Fibroblast of mammary gland (primary cell): ENCODE measurements around the gene CORO2A.

ENCODE experiments used
- DNase-seq: peaks from one replicate; pipeline ENCODE4 v3.0.0-alpha.2; 2010; ENCODE audit warnings: low read depth
- H3K4me3 ChIP-seq: 2 replicates; pipeline ENCODE4 v1.5.1; 2011; ENCODE audit warnings: low read depth, mild to moderate bottlenecking, low read length, moderate library complexity; ENCODE audit not compliant: control insufficient read depth
- TF ChIP-seq, protein P1 (sequence below): conservative IDR thresholded peaks from 2 replicates; pipeline ENCODE4 v1.5.1; 2011; ENCODE audit warnings: low read depth, low read length, inconsistent platforms; ENCODE audit not compliant: control insufficient read depth, insufficient read depth

The CORO2A gene

DNA sequence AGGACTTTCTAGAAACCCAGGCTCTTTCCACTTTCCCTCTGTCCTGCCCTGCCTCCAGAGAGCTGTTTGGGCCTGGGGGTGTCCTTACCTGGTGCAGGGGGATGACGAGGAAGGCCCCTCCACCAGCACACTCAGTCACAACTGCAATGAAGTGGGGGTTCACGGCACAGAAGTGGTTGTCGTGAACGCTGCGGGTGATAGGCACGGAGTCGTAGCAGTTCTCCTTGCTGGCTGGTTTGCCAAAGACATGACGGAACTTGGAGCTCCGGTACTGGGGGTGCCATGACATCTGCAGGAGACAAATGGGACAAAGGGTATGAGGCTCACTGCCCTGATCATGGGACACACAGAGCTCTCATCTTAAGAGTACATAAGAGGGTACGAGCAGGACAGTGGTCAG, 35.1 kb downstream of the CORO2A start:
- H3K4me3 ChIP-seq = no peak overlapping the region
- TF ChIP-seq, protein P1, sequence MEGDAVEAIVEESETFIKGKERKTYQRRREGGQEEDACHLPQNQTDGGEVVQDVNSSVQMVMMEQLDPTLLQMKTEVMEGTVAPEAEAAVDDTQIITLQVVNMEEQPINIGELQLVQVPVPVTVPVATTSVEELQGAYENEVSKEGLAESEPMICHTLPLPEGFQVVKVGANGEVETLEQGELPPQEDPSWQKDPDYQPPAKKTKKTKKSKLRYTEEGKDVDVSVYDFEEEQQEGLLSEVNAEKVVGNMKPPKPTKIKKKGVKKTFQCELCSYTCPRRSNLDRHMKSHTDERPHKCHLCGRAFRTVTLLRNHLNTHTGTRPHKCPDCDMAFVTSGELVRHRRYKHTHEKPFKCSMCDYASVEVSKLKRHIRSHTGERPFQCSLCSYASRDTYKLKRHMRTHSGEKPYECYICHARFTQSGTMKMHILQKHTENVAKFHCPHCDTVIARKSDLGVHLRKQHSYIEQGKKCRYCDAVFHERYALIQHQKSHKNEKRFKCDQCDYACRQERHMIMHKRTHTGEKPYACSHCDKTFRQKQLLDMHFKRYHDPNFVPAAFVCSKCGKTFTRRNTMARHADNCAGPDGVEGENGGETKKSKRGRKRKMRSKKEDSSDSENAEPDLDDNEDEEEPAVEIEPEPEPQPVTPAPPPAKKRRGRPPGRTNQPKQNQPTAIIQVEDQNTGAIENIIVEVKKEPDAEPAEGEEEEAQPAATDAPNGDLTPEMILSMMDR = no peak
- DNase-seq = no peak

DNA sequence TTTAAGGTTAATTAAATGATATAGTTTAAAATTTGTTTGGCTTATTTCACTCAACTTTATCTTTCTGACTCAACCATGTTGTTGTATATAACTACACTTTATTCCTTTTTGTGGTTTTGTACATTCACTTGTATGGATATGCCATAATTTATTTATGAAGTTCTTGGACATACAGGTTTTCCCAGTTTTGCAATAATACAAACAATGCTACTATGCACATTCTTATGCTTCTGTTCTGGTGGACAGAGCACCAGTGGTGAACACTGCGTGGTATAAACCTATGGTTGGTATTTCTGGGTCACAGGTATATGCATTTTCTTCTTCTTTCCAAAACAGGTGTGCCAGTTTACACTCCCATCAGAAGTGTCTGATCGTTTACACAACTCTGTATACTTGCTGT, 37.8 kb downstream of the CORO2A start:
- TF ChIP-seq, protein P1 = no peak
- H3K4me3 ChIP-seq = no peak overlapping the region
- no peak for DNase-seq

DNA sequence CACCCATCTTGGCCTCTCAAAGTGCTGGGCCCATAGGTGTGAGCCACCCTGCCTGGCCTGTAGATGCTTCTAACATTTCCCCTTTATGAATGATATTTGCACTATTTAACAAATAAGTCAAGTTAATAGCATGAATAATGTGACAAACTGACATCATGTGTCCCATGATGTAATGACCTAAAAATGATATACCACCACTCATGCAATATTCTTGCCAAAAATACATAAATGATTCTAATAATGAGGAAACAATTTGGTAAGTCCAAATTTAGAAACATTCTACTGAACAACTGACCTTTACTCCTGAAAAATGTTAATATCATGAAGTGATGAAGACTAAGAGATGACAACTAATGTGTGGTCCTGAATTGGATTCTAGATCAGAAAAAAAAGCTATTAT, 39.9 kb downstream of the CORO2A start:
- H3K4me3 ChIP-seq = no peak overlapping the region
- TF ChIP-seq, protein P1 = no peak
- no peak for DNase-seq

DNA sequence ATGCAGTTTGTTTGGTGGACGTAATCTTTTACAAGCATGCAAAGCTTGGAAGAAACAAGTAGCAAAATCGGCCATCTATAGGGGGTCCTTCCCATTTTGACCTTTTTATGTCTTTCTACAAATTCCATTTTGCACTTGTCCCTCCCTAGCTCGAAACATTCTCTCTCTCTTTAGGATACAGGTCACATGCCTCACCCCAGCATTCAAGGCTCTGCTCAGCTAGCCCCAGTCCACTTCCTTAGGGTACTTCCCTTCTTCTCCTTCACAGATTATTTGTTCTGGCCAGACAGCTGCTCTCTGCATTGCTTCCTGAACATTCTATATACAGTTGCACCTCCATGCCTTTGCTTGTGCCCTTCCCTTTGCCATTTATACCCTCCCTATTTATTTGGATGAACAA, 41.7 kb downstream of the CORO2A start:
- DNase-seq = no peak
- no peak overlapping the region for H3K4me3 ChIP-seq
- TF ChIP-seq, protein P1 = no peak

DNA sequence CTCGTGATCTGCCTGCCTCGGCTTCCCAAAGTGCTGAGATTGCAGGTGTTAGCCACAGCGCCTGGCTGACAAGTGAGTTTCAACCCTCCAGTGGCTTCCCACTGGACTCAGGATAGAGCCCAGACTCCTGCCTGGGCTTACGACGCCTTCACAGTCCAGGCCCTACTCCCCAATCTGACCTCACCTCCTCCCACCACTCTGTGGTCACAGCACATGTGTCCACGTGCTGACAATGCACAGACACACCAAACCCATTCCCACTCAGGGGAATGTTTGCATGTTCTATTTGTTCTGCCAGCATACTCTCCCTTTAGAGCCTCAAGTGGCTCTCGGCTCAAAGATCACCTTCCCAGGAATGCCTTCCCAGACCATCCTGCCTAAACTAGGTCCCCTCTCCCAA, 42.3 kb downstream of the CORO2A start:
- TF ChIP-seq, protein P1 = no peak
- H3K4me3 ChIP-seq = no peak overlapping the region
- no peak for DNase-seq

DNA sequence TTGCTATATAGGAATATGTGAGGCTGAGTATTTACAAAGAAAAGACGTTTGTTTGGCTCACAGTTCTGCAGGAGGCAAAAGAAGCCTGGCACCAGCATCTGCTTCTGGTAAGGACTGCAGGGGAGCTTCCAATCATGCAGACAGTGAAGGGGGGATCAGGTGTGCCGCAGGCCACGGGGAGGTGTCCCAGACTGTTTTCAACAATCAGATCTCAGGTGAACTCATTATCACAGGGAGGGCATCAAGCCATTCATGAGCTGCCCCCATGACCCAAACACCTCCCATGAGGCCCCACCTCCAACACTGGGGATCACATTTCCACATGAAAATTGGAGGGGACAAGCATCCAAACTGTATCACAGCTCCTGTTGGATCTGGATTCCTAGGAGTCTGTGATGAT, 43.0 kb downstream of the CORO2A start:
- DNase-seq = no peak
- no peak overlapping the region for H3K4me3 ChIP-seq
- TF ChIP-seq, protein P1 = no peak

DNA sequence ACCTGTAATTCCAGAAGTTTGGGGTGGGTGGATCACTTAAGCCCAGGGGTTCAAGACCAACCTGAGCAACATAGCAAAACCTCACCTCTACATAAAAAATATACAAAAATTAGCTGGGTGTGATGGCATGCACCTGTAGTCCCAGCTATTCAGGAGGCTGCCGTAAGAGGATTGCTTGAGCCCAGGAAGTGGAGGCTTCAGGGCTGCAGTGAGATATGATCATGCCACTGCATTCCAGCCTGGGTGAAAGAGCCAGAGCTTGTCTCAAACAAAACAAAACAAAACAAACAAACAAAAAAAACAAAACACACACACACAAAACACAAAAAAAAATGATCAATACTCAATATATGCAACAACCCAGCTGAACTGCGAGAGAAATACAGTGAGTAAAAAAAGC, 44.0 kb downstream of the CORO2A start:
- TF ChIP-seq, protein P1 = no peak
- no peak overlapping the region for H3K4me3 ChIP-seq
- DNase-seq = no peak
